ENCODE data around the gene EIF1. TPM values are rescaled to one million over a fixed set of nuclear protein-coding genes. Genes with fewer than 3 reads are reported as not detected.
"Not testable (repeated sequence)": the region's sequence is repeated elsewhere in the genome, so short reads cannot be mapped to it uniquely, and the experiment has no call there.

Gene EIF1
- total RNA-seq, 2 experiments from 2014 or later = 1,206 to 1,253 TPM

DNA sequence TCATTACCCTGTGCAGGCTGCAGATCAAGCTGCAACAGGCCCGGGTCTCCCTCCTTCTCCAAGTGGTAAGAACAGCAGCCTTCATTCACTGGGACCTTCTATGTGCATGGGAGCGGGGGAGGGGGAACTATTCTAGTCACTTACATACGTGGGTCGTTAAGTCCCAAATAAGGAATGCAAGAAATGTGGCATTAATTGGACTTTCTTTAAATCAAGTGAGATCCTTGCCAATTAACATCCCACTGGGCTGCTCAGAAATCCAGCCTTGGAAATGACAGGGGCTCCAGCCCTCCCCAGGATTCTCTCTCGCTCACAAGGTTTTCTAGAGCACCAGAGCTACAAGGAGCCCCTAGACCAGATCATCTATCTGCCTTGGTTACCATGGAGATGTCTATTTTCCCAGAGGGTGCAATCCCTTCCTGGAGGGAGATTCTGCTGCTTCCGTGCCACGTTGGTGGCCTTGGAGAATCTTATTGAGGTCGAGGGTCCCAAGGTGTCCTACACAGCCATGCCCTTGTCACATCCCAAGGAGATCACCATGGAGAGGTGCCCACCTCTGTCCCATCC lies 5.2 kb upstream of the EIF1 start:
- Mint-ChIP-seq H3K27me3 (ENCODE audit: low read depth) (no peaks in the 10 kb centered on the region), H3K4me1 (ENCODE audit: low read depth) (peaks cover 26% of the 10 kb centered on the region), H3K4me3 (no peak overlapping the region), H3K36me3 (ENCODE audit: low read depth) (no peaks in the 10 kb centered on the region), H3K9me3 (no peaks in the 10 kb centered on the region), H3K27ac (no peak overlapping the region)
- CTCF ChIA-PET = interaction anchor here (2.9 kb wide), 1 partner anchor 16 kb away, joined by 10 read pairs; no protein-coding TSS in a partner anchor
- intact Hi-C loops (cut with micrococcal nuclease) = no loop called here
- no peak for DNase-seq

DNA sequence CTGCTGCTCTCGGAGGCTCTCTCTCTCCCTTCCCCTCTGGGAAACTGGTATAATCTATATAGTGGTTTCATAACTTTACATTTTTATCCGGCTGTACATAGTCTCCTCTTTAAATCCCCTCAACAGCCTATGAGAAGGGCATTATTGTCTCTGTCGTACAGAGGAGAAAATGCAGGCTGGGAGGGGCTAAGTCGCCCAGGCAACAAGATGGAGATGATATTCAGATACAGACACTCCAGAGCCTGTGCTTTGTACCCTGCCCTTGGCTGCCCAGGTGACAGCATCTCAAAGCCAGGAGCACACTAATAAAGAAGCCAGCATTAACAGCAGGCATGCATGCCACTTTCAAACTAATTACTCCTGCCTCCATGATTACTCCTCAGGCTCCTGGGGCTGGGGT lies 4.7 kb upstream of the EIF1 start:
- H3K4me1 Mint-ChIP-seq (ENCODE audit: low read depth) = peaks cover 20% of the 10 kb centered on the region
- no peak for DNase-seq
- H3K9me3 Mint-ChIP-seq = no peaks in the 10 kb centered on the region
- CTCF ChIA-PET = interaction anchor here (1.1 to 2.9 kb wide), 3 partner anchors 12 to 21 kb away, joined by 3 to 10 read pairs (median 3); no protein-coding TSS in a partner anchor
- intact Hi-C loops (cut with micrococcal nuclease) = no loop called here
- peaks cover 2% of the 10 kb centered on the region for H3K36me3 Mint-ChIP-seq (ENCODE audit: low read depth)
- H3K4me3 Mint-ChIP-seq = no peak overlapping the region
- H3K27ac Mint-ChIP-seq = no peak overlapping the region
- H3K27me3 Mint-ChIP-seq (ENCODE audit: low read depth) = no peaks in the 10 kb centered on the region

DNA sequence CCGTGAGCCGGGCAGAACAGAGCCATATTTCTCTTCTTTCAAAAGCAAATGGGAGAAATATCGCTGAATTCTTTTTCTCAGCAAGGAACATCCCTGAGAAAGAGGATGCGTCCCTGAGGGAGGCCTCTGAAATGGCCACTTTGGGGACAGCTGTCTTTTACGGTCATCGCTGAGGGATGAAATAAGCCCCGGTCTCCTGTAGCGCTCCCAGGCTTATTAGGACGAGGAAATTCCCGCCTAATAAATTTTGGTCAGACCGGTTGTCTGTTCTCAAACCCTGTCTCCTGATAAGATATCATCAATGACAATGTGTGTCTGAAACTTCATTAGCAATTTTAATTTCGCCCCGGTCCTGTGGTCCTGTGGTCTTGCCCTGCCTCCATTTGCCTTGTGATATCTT lies 2.9 kb upstream of the EIF1 start:
- intact Hi-C loops (cut with micrococcal nuclease) = loop anchor here (5.0 kb wide), 1 partner anchor 127 kb away; the partner anchor contains the start of genes FKBP10 and P3H4
- H3K4me1 Mint-ChIP-seq (ENCODE audit: low read depth) = peaks cover 17% of the 10 kb centered on the region
- CTCF ChIA-PET = interaction anchor here (1.3 to 2.9 kb wide), 3 partner anchors 10 to 20 kb away, joined by 4 to 10 read pairs (median 5); no protein-coding TSS in a partner anchor
- DNase-seq; H3K9me3 Mint-ChIP-seq; H3K27me3 Mint-ChIP-seq (ENCODE audit: low read depth); H3K27ac Mint-ChIP-seq; H3K4me3 Mint-ChIP-seq: not testable (repeated sequence)
- H3K36me3 Mint-ChIP-seq (ENCODE audit: low read depth) = peaks cover 17% of the 10 kb centered on the region

DNA sequence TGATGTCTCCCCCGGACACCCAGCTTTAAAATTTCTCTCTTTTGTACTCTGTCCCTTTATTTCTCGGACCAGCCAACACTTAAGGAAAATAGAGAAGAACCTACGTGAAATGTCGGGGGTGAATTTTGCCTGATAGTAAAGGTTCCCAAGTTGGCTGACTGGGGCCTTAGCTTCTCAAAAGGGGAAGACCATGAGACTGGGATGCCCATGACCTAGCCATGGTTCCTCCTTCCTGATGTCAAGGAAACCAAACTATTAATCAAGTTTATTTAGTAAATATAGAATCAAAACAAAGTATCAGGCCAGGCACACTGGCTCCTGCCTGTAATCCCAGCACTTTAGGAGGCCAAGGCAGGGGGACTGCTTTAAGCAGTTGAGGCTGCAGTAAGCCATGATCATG lies 2.4 kb upstream of the EIF1 start:
- intact Hi-C loops (cut with micrococcal nuclease) = loop anchor here (5.0 kb wide), 1 partner anchor 126 kb away; the partner anchor contains the start of genes FKBP10 and P3H4
- CTCF ChIA-PET = interaction anchor here (1.4 to 2.9 kb wide), 2 partner anchors 9 to 18 kb away, joined by 5 to 10 read pairs; no protein-coding TSS in a partner anchor
- Mint-ChIP-seq H3K4me3 (no peak overlapping the region), H3K27me3 (ENCODE audit: low read depth) (no peaks in the 10 kb centered on the region), H3K36me3 (ENCODE audit: low read depth) (peaks cover 23% of the 10 kb centered on the region), H3K4me1 (ENCODE audit: low read depth) (peaks cover 22% of the 10 kb centered on the region), H3K27ac (no peak overlapping the region), H3K9me3 (no peaks in the 10 kb centered on the region)
- no peak for DNase-seq

DNA sequence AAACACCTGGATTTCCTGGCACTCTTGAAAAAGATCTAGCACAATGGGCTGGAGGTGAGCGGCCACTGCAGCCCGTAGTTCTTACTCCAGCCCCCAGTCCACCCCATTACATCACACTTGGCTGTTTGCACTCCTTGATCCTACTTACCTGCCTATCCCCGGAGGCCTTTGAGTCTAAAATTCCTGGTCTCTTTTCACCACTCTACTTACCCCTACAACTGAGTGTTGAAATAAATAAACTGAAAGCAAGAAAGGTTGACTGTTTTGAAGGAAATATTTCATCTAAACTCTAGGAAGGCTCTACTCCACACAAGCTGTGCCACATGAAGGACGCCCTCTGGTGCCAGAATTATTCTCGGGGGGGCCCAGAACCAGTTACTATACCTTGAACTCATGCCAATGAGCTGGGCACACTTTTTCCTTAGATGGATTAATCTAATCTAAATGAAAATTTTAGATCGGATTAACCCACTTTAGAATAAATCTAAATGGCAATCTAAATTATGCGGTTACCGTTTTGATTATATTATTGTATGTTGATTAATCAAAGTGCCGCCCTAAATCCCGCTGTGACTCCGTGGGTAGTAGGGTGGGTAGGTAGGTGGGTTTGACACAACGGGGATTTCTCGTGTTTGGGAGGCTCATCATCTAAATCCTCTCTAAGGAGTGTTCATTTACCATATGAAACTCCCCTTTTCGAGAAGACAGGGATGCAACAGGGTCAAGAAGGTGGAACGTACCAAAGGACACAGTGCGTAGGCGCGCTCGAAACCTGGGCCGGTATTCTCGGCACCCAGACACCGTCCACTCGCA lies 651 bp upstream of the EIF1 start:
- DNase-seq = peak; percentile 71
- Mint-ChIP-seq H3K27ac (peak overlapping the region; percentile 99), H3K9me3 (no peaks in the 10 kb centered on the region), H3K36me3 (ENCODE audit: low read depth) (peaks cover 35% of the 10 kb centered on the region), H3K27me3 (ENCODE audit: low read depth) (no peaks in the 10 kb centered on the region), H3K4me1 (ENCODE audit: low read depth) (peaks cover 26% of the 10 kb centered on the region), H3K4me3 (peak overlapping the region; percentile 97)
- CTCF ChIA-PET = interaction anchor here (0.9 to 4.2 kb wide), 6 partner anchors 10 to 39 kb away, joined by 3 to 62 read pairs (median 13); no protein-coding TSS in a partner anchor
- intact Hi-C loops (cut with micrococcal nuclease) = loop anchor here (1.0 to 5.0 kb wide), 5 partner anchors 9 to 701 kb away; partner anchors contain the start of genes ACLY, FKBP10, P3H4 and STAT3

DNA sequence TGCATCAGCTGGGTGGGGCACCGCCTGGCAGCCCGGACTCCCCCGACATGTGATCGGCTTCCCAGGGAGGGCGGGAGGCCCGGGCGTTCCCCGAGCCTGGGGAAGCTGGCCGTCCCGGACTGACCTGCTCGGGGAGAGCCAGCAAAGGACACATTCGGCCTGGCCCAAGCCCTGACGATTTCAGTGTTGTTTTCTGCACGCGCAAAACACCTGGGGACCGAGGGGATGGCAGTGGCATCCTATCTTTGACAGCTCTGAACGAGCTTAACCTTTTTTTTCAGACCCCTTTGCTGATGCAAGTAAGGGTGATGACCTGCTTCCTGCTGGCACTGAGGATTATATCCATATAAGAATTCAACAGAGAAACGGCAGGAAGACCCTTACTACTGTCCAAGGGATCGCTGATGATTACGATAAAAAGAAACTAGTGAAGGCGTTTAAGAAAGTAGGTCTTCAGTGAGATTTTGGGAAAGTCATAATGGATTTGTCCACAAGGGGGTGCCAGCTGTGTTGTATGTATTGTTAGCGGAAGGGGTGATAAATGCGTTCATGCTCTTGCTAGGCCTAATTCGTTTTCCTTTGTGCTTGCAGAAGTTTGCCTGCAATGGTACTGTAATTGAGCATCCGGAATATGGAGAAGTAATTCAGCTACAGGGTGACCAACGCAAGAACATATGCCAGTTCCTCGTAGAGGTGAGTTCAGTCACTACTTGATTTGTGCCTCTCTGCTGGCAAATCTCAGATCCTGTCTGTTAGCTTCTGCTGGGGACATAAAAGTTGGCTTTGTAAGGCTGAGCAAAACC lies 1.0 kb downstream of the EIF1 start:
- Mint-ChIP-seq H3K36me3 (ENCODE audit: low read depth) (peaks cover 35% of the 10 kb centered on the region), H3K27ac (peak overlapping the region; percentile 99), H3K4me1 (ENCODE audit: low read depth) (peaks cover 26% of the 10 kb centered on the region), H3K27me3 (ENCODE audit: low read depth) (no peaks in the 10 kb centered on the region), H3K9me3 (no peaks in the 10 kb centered on the region), H3K4me3 (peak overlapping the region; percentile 97)
- intact Hi-C loops (cut with micrococcal nuclease) = loop anchor here (2.0 to 5.0 kb wide), 3 partner anchors 123 to 699 kb away; partner anchors contain the start of genes ACLY, FKBP10, P3H4 and STAT3
- CTCF ChIA-PET = interaction anchor here (1.0 to 4.2 kb wide), 10 partner anchors 9 to 241 kb away, joined by 3 to 62 read pairs (median 9); partner anchors contain the start of gene ODAD4
- peak; percentile 77 for DNase-seq

DNA sequence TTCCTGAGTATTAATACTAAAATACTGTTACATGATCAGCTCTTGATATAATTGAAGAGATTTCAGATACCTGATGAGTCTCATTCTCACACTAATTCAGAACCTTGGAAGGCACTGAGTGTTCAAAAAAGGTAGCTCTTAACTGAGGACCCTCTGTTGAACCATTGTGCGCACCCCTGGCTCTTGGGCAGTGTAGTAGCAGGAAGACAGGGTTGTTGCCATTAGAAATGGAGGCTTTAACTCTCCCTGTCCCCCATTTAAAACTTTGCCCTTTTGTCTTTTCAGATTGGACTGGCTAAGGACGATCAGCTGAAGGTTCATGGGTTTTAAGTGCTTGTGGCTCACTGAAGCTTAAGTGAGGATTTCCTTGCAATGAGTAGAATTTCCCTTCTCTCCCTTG lies 1.8 kb downstream of the EIF1 start:
- H3K27me3 Mint-ChIP-seq (ENCODE audit: low read depth) = no peaks in the 10 kb centered on the region
- peak overlapping the region; percentile 99 for H3K27ac Mint-ChIP-seq
- no peak for DNase-seq
- H3K9me3 Mint-ChIP-seq = no peaks in the 10 kb centered on the region
- intact Hi-C loops (cut with micrococcal nuclease) = no loop called here
- H3K4me1 Mint-ChIP-seq (ENCODE audit: low read depth) = peaks cover 28% of the 10 kb centered on the region
- peaks cover 35% of the 10 kb centered on the region for H3K36me3 Mint-ChIP-seq (ENCODE audit: low read depth)
- H3K4me3 Mint-ChIP-seq = peak overlapping the region; percentile 97
- CTCF ChIA-PET = interaction anchor here (1.3 to 4.2 kb wide), 9 partner anchors 10 to 142 kb away, joined by 3 to 62 read pairs (median 10); no protein-coding TSS in a partner anchor

DNA sequence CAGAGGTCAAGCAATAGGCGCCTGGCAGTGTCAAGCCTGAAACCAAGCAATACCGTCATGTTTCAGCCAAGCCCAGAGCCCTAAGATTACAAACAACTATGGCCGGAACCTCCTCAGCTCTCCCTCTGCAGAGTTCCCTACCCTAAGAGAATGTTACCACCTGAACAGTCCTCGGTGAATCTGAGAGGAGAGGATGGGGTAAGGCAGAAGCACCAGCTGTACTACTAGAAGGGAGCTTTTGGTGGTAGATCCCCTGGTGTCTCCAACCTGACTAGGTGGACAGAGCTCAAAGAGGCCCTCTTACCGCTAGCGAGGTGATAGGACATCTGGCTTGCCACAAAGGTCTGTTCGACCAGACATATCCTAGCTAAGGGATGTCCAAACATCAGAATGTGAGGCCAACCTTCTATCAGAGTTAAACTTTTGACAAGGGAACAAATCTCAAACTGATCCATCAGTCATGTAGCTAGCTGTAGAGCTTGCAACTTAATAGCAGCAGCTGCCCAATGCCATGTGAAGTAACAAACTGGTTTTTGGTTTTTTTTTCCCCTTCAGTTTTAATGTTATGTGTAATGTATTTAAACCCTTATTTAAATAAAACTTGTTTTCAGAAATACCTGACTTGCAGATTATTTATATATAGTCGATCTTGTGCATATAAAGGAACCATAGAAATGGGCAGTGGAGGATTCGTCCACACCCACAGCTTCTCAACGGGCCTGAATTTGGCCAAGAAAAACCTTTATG lies 2.5 kb downstream of the EIF1 start:
- Mint-ChIP-seq H3K4me1 (ENCODE audit: low read depth) (peaks cover 32% of the 10 kb centered on the region), H3K27ac (peak overlapping the region; percentile 99), H3K27me3 (ENCODE audit: low read depth) (no peaks in the 10 kb centered on the region), H3K4me3 (peak overlapping the region; percentile 97), H3K36me3 (ENCODE audit: low read depth) (peaks cover 38% of the 10 kb centered on the region), H3K9me3 (no peaks in the 10 kb centered on the region)
- intact Hi-C loops (cut with micrococcal nuclease) = no loop called here
- CTCF ChIA-PET = interaction anchor here (1.0 to 4.2 kb wide), 6 partner anchors 11 to 143 kb away, joined by 3 to 62 read pairs (median 7); no protein-coding TSS in a partner anchor
- DNase-seq = no peak

DNA sequence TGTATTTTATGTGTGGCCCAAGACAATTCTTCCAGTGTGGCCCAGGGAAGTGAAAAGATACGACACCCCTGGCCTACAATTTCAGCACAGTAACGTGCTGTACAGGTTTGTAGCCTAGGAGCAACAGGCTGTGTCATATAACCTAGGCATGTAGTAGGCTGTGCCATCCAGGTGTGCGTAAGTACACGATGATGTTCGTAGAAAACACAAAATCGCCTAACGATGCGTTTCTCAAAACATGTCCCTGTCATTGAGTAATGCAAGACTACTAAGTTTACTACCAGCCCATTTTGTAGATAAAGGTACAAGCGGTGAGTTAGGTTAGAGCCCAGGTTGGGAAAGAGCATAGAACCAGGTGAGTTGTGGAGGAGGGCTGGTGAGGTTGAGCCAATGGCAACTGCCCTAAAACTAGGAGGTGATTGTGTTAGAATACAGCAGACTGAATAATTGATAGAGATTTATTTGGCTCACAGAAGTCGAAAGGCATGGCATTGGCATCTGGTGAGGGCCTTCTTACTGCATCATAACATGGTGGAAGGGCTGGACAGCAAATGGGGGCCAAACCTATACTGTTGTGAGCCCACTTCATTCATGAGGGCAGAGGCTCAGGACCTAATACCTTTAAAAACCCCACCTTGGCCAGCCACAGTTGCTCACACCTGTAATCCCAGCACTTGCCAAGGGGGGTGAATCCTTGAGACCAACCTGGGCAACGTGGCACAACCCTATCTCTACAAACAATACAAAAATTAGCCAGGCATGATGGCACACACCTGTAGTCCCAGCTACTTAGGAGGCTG lies 4.2 kb downstream of the EIF1 start:
- intact Hi-C loops (cut with micrococcal nuclease) = no loop called here
- Mint-ChIP-seq H3K27ac (peak overlapping the region; percentile 38), H3K4me3 (no peak overlapping the region), H3K27me3 (ENCODE audit: low read depth) (no peaks in the 10 kb centered on the region), H3K36me3 (ENCODE audit: low read depth) (peaks cover 38% of the 10 kb centered on the region), H3K4me1 (ENCODE audit: low read depth) (peaks cover 29% of the 10 kb centered on the region), H3K9me3 (no peaks in the 10 kb centered on the region)
- no peak for DNase-seq
- CTCF ChIA-PET = interaction anchor here (0.6 to 3.6 kb wide), 8 partner anchors 13 to 1187 kb away, joined by 3 to 42 read pairs (median 4); no protein-coding TSS in a partner anchor

DNA sequence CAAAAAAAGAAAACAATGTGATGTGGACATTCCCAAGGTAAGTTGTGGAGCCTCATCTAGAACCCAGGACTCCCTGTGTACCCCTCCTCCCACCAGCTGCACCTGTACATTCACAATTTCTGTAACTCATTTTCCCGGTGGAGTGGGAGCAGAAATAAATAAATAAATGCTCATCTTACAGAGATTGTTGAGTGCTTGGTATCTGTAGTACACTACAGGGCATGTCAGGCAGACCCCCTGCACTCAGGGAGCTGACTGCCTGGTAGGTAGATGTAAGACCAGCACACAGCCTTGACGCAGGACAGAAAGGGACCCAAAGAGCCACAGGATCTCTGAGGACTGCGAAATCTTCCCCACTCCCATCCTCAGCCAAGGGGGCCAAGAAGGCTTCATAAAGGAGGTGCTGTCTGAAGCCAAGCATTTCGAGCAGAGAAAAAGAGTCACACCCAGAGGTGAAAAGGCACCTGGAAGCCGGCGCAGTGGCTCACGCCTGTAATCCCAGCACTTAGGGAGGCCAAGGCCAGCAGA lies 6.5 kb downstream of the EIF1 start:
- H3K4me1 Mint-ChIP-seq (ENCODE audit: low read depth) = peaks cover 22% of the 10 kb centered on the region
- no peak for DNase-seq
- peaks cover 26% of the 10 kb centered on the region for H3K36me3 Mint-ChIP-seq (ENCODE audit: low read depth)
- no peaks in the 10 kb centered on the region for H3K9me3 Mint-ChIP-seq
- CTCF ChIA-PET = interaction anchor here (0.7 to 3.6 kb wide), 20 partner anchors 9 to 223 kb away, joined by 3 to 42 read pairs (median 4); partner anchors contain the start of genes ACLY and GAST
- intact Hi-C loops (cut with micrococcal nuclease) = no loop called here
- peak overlapping the region; percentile 36 for H3K27ac Mint-ChIP-seq
- H3K27me3 Mint-ChIP-seq (ENCODE audit: low read depth) = no peaks in the 10 kb centered on the region
- H3K4me3 Mint-ChIP-seq = no peak overlapping the region
